HG02678 (cell line): ENCODE measurements around the gene AUH.
"Not testable (repeated sequence)": the region's sequence is repeated elsewhere in the genome, so short reads cannot be mapped to it uniquely, and the experiment has no call there.

Experiments
- ATAC-seq: cut with Tn5 transposase; IDR thresholded peaks from one replicate; pipeline ENCODE4 v1.9.1; 2021; ENCODE audit warnings: mild to moderate bottlenecking, moderate library complexity; ENCODE audit not compliant: unreplicated experiment

The AUH gene

DNA sequence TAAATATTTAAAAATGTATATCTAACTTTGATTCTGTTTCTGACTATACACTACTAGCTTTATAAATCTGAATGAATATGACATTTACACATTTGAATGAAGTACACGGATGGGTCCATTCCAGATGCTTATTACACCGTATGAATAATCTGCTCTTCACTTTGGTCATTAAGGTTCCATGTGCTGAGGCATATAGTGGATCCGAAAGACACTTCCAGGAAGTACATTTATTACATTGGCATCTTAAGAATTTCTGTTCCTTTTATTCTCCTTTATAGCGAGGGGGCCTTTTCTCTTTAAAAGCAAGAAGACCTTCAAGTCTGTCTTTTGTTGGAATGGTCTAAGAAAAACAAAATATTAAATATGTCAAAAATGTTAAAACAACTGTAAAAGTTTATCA is 147.6 kb downstream of the AUH start:
- no peak for ATAC-seq

DNA sequence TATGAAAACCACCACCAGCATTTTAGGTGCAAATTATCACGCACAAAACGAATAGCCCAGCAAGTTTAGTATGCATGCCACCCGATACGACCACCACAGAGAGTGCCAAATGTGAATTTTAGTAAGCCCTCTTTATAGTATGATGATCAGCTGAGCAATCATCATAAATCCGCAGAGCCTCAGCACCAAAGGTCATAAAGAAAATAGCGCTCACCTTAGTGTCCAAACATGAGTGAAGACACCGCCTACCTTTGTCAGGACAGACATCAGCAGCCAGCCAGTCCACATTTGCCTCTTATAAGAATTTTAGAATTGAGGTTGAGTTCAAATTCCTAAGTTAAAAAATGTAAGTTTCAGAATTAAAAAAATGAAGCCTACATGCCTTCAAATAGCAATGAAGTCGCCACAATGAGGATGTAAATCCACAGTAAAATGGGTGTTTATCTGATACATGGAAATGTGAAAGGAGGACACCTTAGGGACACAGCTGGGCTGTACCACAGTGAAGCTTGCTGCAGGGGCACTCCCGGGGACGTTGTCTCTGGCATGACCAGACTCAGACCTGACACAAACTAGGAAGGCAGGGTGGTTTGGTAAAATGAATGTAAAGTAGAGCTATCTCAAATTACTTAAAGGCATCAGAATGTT is 149.0 kb downstream of the AUH start:
- no peak for ATAC-seq

DNA sequence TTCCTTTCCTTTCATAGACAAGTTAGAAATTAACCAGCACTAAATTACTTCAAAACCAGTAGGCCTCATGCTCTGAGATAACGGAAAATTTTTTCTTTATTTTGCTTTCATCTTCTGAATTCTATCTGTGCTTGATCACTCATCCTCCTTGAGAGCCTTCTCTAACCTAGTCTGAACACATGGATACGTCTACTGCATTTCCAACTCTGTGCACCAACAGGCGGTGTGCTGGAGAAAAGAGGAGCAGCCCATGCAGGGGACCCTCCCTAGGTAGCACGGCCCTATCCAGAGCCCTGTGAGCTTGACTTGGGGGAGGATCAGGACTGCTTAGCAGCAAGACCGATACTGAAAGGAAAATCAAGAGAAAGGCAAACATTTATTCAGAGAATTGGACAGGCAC is 149.8 kb downstream of the AUH start:
- ATAC-seq: peak; percentile 35

DNA sequence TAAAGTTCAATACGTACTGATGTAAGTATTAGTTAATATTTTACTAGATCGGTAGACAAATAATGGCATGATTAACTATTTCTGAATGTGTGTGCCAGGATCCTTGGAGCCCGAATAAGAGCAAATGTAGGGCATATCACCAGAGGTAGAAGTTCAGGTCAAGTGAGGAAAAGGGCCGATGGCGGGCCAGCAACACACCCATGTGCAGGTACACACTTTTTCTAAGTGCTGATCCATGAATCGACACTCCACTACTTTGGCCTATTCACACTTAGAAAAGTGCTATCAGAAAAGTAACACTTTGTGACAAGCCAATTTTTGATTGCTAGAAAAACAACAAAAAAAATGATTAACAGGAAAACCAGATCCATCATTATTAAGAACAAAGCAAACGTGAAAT is 150.3 kb downstream of the AUH start:
- no peak for ATAC-seq

DNA sequence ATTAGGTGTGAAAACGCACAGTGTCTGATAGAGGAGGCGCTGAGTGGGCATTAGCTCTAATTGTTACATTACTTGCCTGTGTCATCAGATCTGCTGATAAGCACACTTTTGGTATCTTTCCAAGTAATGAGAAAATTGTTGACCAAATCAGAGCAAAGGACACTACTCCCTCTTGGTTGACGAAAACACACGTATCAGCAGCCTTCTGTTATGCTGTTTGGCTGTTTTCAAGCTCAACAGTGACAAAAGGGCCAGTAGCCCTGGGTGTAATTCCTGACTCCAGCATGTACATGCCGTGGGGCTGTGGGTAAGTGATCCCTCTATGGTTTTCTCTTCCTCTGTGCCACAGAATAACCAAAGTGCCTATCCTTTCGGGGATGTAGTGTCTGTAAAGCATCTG is 151.4 kb downstream of the AUH start:
- no peak for ATAC-seq

DNA sequence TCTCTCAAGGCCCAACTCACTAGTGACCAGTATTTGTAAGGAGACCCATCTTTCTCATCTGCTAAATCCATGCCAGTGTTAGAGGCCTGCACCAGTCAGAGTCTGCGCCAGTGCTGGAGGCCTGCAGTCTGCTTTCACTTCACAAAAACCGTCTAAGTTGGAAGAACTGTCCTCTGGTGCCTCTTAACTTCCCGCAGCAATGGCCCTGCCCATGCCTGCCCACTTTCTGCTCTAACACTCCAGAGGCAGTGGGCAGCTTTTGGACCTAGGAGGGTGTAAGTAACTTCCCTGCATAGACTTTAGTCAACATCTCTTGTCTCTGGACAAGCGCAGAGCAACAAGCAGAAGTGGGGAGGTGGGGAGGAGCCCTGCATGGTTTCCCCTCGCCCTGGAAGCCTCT is 152.9 kb downstream of the AUH start:
- no peak for ATAC-seq

DNA sequence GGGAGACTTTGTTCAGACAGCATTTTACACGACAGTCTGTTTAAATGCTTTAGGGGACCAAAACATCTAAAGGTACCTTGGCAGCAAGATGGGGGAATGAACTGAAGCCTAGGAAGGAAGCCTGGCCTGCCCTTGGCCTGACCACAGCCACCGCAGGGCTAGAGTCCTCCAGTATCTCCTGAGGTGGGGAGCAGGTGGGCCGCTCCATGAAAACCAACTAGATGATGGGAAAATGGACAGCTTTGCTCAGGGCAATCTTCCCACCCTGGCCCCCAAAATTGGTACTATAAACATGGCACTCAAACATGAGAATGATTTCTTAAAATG is 153.3 kb downstream of the AUH start:
- no peak for ATAC-seq

DNA sequence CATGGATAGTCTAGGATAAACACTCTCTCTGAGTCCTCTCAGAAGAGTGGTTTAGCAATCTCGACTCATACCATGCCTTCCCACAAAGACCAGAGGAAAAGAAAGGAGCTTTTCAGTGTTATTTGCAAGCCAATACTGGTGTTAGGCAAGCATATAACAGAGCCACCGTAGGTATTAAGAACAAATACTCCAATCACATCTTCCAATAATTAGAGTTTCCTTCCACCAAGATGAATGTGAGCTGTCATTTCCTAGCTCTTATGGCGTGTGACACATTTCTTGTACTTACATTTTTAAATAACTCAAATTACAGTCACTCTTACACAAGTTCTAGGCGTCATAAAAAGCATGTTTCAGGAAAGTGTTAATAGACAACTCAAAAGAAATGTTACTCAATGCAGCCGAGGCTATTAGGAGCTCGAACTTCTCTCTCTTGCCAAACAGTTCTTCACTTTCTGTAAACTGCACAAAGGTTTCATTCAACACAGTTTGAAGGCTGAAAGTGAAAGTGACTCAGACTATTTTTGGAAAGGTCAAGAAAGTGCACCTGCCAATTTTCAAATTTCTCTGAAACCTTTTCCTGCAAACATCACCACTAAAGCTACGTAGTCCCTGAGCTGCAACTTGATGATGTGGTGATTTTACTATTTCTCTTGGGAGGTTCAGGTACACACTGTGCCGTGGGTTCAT is 153.8 kb downstream of the AUH start:
- ATAC-seq: peak; percentile 77

DNA sequence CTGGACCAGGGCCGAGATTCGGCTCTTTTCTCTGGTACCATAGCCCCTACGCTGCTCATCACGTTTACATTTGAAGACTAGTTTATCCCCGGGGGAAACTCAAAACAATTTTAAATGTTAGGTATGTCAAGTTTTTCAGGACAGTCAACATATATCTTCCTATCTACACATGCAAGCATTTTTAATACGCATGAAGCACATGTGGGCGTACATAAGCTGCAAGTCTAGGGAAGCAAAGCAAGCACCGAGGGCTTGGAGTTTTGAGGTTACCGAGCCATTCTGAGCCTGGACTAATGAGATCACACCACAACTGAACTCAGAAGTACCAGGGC is 154.4 kb downstream of the AUH start:
- no peak for ATAC-seq

DNA sequence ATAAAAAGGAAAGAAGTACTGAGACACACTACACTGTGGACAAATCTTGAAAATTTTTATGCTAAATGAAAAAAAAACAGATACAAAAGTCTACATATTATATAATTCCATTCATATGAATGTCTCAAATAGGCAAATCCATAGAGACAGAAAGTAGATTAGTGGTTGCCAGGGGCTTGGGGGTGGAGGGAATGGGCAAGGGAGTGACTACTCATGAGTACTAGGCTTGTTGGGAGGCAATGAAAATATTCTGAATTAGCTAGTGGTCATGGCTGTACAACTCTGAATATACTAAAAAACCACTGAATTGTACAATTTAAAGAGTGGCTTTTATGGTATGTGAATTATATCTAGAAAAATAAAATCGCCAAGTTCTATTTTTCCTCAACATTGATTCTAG is 154.9 kb downstream of the AUH start:
- ATAC-seq: no peak

DNA sequence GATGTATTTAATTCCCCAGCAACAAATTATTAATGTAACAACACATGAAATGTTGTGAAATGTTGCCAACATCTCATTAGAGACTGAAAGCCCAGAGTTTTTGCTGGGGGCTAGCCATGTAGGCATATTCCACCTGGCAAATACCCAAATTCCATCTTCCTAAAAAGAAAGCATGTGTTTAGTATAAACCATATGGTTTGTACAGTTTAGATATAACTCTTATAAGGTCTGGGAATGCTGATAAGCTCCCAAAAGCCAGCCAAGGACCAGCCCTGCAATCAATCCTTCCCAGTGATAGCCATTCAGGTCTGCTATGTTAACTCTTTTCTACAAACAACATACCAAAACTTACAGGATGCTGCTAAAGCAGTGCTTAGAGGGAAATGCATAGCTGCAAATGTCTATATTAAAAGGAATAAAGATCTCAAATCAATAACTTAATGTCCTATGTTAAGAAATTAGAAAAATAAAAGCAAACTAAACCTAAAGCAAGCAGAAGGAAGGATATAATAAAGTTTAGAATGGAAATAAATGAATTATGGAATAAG is 158.9 kb downstream of the AUH start:
- no peak for ATAC-seq

DNA sequence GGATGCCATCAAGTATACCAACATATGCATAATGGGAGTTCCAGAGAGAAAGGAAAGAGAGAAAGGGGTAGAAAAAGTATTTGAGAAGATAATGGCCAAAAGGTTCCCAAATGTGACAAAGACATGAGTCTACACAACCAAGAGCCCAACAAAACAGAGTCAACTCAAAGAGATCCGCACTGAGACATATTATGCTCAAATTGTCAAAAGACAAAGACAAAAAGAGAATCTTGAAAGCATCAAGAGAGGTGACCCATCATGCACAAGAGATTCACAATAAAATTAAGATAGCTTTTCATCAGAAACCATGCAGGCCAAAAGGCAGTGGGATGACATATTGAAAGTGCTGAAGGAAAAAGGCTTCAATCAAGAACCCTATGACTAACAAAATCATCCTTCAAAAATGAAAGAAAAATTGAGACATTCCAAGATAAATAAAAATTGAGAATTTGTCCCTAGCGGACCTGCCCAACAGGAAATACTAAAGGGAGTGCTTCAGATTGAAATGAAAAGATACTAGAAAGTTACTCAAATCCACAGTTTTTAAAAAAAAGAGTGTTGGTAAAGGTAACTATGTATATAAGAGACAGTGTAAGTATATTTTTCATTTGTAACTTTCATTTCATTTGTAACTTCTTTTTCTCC is 160.9 kb downstream of the AUH start:
- no peak for ATAC-seq

DNA sequence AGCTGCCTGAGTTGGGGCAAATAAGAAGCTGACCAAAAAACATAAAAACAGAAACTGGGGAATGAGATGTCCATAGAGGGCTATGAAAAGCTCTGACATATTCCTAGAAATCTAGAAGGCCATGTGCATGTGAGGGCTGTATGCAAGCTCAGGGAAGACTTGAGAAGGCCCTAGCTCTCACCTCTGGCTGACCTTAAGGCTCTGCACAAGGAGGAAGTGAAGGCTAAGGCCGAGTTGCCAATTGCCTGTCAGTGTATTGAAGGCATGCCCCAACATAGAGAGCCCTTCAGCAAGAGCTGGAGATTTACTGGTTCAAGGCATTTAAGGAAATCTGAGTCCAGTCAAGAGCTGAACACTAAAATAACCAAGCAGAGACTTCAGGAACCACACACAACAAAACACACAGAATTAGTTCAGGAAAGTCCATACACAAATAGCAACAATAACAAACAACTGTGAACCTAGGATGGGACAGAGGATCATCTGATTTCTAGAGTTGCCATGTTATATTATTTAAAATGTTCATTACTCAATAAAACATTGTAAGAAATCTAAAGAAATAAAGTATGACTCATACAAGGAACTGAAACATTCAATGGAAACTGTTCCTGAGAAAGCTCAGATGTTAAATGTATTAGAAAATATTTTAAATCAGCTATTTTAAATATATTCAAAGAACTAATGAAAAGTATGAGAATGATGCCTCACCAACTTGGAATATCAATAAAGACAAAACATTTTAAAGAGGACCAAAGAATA is 161.8 kb downstream of the AUH start:
- no peak for ATAC-seq

DNA sequence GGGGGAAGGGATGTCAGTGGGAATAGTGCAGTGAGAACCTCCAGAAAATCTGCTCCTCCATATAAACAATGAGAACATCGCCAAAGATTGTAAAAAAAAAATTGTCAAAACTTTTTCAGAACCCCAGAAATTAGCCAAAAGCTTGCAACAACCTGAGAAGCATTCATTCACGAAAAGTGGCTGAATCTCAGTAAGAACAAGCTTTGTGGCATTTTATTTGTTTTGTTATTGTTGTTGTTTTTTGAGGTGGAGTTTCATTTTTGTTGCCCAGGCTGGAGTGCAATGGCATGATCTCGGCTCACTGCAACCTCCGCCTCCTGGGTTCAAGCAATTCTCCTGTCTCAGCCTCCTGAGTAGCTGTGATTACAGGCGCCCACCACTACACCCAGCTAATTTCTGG is 162.8 kb downstream of the AUH start:
- not testable (repeated sequence) for ATAC-seq

DNA sequence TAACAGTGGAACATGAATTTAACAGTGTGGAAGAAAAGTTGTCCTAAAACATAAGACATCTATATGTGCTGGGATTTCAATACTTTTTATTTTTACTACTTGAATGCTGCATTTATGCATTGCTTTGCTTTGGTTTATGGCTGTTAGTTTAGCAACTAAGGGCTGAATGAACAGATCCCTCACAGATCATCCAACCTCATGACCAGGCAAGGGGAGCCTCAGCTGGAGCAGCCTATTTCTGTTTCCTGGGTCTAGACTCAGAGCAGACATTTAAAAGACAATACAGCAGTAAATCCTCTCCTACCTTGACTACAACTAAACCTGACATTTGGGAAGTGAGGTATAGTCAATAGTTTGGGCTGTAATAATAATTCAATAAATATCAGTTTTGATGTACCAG is 163.3 kb downstream of the AUH start:
- no peak for ATAC-seq

DNA sequence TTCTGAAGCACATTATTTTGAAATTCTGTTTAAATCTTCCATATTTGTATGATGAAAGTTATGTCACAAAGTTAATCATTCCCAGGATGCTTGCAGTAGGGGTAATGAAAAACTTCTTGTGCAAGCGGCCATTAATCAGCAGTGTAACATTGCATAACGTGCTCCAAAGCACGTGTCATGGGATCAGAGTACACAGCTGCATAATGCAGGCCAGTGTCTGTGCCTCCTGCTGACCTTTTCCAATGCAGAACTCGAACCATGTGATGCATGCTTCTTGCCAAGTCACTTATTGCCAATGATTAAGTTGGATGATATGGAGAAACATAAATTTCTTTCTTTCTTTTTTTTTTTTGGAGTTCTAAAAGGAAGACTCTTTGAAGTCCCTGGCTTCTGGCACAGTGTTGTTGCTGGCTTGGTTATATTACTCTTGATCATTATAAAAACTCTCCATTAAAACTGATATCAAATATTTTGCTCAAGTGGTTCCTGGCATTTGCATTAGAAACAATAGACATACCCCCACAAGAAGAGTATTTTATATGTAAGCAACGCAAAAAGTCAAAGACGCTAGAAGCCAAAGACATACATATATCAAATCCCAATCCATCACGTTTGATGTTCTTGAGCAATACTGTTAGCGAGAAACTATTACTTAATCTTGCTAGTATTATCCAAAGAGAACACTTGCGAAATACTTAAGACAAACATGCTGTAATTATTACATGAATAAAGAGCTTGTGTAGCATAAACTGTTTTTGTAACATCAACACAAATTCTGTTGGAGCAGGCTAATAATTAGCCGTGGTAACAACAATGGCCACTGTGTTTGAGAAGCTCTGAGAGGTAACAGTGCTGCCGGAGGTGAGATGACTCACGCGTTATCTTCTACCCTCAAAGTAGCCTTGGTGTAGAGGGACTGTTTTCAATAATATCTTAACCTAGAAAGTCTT is 164.2 kb downstream of the AUH start:
- ATAC-seq: no peak

DNA sequence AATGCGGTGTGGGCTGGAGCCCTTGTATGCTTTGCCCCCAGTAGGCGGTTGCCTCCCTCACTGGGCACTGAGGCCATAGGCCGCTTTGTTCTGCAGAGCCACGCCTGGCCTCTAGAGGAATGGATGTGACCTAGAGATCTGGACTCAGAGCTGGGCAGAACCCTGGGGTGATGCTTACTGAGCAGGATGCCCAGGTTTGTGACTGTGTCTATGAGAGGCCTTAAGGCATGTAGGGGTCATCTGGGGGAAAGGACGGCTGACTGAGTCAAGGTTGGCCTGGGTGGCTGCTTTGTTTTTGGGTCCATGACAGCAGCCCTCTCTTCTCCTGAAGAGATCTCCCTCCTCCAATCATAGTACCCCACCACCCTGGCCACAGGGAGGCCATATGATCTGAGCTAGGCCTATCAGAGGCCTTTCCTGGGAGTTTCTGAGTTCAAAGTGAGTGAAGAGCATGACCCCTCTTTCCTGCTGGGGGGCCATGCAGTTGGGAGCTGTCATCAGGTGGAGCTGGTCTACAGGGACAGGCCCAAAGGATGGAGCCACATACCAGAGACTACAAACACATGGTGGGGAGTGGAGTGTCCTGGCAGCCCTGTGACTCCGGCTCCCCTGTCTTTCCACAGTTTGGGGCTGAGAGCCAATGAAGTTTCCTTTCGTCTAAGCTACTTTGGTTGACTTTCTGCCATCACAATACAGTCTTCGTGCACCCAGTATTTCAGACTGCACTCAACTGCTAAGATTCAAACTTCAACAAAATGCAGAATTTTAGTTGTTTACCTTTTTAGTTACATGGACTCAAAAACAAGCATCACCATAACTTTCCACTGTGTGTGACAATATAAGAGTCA is 165.4 kb downstream of the AUH start:
- no peak for ATAC-seq

DNA sequence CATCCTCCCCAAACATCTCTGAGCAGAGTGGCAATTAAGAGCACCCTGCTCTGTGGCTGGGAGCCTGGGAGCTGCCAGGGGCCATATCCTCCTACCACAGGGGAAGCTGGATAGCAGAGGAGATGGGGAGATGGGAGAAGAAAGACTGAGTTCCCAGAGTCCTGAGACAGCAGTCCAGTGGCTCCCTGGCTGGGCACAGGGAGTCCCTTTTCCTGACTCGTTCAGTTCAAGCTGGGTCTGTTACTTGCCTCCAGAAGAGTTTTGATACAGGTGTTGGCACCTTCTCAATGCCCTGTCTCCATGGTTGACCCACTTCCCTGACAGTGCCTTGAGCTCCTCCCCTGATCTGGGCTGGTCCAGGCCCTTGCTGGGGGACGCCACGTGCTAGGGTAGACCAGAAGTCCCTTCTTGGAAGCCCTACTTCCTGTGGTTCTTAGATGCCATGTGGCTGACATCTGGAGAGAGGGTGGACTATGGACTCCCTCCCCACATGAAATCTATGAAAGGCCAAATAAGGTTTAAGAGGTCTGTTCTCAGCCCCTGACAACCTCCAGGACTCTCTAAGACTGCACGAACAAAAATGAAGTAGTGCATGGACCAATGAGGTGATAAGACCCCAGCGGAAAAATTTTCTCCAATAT is 166.2 kb downstream of the AUH start:
- no peak for ATAC-seq
